NCI-H748 (cell line): ENCODE data around the gene LMOD2.

Experiments used
- DNase-seq: peaks from one replicate; lab custom pipeline; 2025; ENCODE audit not compliant: unreplicated experiment; lab: John Stamatoyannopoulos, UW

Gene LMOD2

DNA sequence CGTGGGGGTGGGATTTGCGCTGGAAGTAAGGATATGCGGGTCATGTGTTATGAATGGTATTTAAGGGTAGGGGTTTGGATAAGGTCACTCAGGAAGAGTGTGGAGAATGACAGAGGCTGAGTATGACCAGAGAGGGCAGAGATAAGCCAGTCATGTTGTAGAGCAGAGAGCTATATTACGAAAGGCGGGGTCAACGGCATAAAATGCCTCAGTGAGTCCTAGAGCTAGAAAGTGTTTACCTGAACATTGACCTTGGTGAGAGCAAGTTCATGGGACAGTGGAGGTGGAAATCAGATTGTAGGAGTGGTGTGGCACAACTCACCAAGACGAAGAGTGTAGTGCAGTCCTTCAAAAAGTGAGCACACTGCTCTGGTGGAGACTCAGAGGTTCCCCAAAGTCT lies 13.8 kb downstream of the LMOD2 start:
- DNase-seq, result no peak

GRCh38 chr7:123673137-123673732 lies 17.6 kb downstream of the LMOD2 start:
- DNase-seq, result no peak

- no peak for DNase-seq
These were observed 18.2 kb downstream of the LMOD2 start for GRCh38 chr7:123673752-123674398.

GRCh38 chr7:123674399-123675180 lies 18.9 kb downstream of the LMOD2 start:
- DNase-seq, result no peak

DNA sequence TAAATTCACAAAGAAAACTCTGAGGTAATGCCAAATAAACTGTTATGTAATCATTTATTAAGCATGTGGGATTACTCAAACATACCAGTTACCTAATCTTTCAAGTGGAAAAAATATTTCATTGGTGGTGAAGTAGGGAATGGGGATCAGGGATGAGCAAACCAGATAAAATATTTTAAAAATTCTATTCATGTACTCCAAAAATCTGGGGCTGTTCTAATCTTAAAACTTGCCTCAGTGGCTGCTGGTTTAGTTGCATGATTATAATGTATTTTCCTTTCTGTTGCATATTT lies 19.5 kb downstream of the LMOD2 start:
- no peak for DNase-seq

DNA sequence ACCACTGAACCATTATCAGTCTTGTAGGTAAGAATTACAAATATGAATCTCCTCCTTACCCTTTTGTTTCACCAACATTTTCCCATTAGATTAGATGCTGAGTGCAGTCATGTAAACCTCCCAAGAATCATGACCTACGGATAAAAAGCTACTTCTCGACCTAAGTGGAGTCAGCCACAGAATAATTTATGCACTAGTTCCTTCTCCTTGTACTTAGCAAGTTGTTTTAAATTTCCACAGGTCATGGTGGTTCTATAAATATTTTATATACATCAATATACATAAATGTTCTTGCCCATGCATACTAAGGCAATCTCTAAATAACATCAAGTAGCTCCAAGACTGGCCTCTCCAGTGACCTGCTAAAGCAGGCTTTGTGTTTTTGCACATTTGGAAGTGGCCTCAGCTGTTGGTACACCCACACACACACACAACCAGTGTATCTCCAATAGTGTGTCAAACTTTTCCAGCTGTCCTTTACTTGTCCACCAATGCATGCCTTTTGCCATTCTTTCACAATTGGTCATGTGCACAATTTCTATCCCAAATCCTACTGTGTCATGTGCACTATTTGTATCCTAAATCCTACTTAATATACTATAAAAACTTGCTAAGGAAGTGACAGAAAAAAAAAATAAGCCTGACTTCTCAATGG lies 21.5 kb downstream of the LMOD2 start:
- DNase-seq, result no peak

DNA sequence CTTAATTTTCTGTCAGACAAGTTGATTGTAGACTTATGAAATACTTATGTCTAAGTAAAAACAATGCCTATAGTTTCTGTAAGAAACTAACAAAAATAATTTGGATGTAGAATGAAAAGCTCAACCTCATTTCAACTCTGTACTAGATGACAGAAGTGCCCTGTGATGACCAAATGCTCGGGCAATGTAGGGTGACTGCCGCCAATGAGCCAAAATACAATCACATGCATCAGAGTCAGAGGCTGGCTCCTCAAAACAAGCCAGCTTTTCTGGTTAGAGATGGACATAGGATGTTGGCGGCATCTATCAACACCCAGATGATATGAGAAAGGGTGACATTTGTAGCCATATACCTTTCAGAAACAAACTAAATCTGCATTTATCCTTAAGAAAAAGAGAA lies 23.9 kb downstream of the LMOD2 start:
- no peak for DNase-seq

- no peak for DNase-seq
These were observed 24.9 kb downstream of the LMOD2 start for GRCh38 chr7:123680580-123680979.

DNA sequence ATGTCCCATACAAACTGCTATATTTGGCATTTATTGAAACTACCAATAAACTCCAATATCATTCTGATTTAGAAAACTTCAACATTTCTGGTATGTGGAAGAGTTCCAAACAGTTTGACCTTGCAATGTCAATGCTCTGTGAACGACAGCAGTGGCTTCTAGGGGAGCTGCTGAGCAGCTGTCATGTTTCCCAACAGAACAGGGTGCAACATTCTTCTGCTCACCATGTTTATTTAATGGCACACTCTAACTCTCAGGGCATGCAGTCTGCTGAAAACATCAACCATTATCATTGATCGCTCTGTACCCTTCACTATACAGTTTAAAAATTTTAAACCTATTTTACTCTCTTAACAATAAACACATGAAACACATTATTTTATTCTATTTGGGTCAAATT lies 25.9 kb downstream of the LMOD2 start:
- DNase-seq, result no peak

GRCh38 chr7:123682690-123683089 lies 27.0 kb downstream of the LMOD2 start:
- DNase-seq, result peak; percentile 33

GRCh38 chr7:123687161-123687560 lies 31.5 kb downstream of the LMOD2 start:
- no peak for DNase-seq

- DNase-seq, result no peak
These were observed 32.1 kb downstream of the LMOD2 start for GRCh38 chr7:123687727-123688126.

DNA sequence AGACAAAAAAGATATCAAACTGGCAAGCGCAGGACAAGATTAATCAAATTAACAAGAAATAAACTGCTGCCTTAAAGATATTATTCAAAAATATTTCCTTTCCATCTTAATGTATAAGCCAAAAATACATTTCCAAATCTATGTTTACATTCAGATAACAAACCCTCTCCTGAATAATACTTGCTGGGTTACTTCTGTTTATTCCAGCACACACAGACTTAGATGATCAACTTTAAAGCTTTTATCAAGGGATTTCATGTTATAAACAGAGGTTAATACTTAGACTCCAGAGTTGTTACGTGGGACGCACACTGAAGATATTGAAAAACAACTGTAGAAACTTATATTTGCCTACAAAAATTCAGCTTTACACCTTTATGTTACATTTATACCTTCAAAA lies 33.6 kb downstream of the LMOD2 start:
- no peak for DNase-seq

DNA sequence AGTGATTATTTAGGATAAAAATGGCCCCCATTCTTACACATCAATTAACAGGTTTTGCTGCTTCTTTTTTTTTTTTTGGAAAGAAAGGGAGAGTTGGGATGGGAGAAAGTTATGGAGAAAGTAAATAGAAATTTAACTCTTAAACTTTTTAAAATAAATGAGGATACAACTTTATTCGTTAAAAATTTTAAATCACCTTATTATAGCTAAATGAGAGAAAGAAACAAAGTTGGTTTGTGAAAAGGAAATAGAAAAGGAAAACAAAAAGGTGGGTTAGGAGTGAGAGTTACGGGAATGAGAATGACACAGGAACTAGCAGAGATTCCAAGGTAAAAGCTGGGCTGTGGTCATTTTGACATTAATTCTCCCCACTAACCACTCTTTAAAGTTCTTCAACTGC lies 34.9 kb downstream of the LMOD2 start:
- DNase-seq, result no peak

- DNase-seq, result no peak
These were observed 36.8 kb downstream of the LMOD2 start for GRCh38 chr7:123692471-123692877.

GRCh38 chr7:123695944-123696677 lies 40.4 kb downstream of the LMOD2 start:
- no peak for DNase-seq

GRCh38 chr7:123705211-123705901 lies 49.7 kb downstream of the LMOD2 start:
- DNase-seq, result no peak

DNA sequence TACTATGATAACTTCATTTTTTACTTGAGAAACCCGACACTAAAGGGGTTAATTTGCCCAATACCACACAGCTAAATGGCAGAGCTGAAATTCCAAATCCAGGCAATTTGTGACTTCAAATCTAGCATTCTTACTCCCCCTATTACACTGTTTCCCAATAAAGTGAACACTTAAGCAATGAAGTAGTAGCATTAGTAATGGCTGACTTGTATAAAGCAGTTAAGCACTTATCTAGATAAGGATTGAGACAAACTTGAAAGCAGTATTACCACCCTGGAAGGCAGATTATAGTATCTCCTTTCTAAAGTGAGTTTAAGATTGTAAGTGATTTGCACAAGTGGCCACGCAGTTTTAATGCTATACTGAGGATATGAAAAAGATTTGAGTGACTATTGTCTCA lies 53.9 kb downstream of the LMOD2 start:
- DNase-seq, result no peak

- no peak for DNase-seq
These were observed 55.0 kb downstream of the LMOD2 start for GRCh38 chr7:123710683-123711082.

DNA sequence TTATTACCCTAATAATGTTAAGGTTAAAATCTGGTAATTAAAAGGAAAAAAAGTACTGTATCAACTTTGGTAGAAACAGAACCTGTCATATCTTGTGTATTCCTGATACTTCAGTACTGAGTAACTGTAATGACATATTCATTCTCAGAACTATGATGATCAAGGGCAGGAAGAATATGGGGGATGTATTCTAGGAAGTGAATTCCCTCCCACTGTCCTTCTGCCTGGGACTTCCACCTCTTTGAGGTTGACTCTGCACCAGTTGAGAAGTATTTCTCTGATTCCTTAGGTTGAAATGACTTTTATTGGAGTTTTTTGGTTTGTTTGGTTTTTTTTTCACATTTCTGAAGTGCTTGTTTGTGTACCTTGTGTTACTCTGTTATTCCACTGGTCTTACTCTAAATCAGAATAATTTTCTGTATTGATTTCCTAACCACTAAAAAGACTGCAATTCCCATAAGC lies 56.2 kb downstream of the LMOD2 start:
- DNase-seq, result no peak

GRCh38 chr7:123712619-123713018 lies 57.0 kb downstream of the LMOD2 start:
- no peak for DNase-seq
